Coronary artery (tissue), 2 donors: Measurements from ENCODE around the gene RASSF6.

Experiments
- DNase-seq: peaks from one replicate; pipeline ENCODE4 v3.0.0-alpha.2; 2017; ENCODE audit warnings: low spot score
- H3K27ac ChIP-seq, 2 donors: fragments of 200-600 bp; sonication (generic); one replicate each; pipeline ENCODE4 v1.5.1; 2016 to 2019
- H3K4me3 ChIP-seq: fragments of 200-600 bp; sonication (generic); 2 replicates; pipeline ENCODE4 v1.5.1; 2016; ENCODE audit warnings: mild to moderate bottlenecking, moderate library complexity
- CTCF ChIP-seq: fragments of 200-600 bp; sonication (generic); IDR thresholded peaks from one replicate; pipeline ENCODE4 v1.5.1; 2019; ENCODE audit warnings: antibody characterized with exemption

The RASSF6 gene

GRCh38 chr4:73609706-73610105, 10.5 kb downstream of the RASSF6 start:
- TF ChIP-seq CTCF, result no peak
- DNase-seq, result no peak
- no peak overlapping the region for H3K27ac ChIP-seq
- H3K4me3 ChIP-seq, result no peak overlapping the region

- H3K27ac ChIP-seq, result no peak overlapping the region
- TF ChIP-seq CTCF, result no peak
- H3K4me3 ChIP-seq, result no peak overlapping the region
- no peak for DNase-seq
Observed at GRCh38 chr4:73608689-73609594, 11.3 kb downstream of the RASSF6 start.

GRCh38 chr4:73607375-73608033, 12.7 kb downstream of the RASSF6 start:
- H3K4me3 ChIP-seq, result no peak overlapping the region
- DNase-seq, result no peak
- TF ChIP-seq CTCF, result no peak
- H3K27ac ChIP-seq, result no peak overlapping the region

GRCh38 chr4:73606465-73606974, 13.7 kb downstream of the RASSF6 start:
- no peak overlapping the region for H3K4me3 ChIP-seq
- no peak for TF ChIP-seq CTCF
- DNase-seq, result no peak
- H3K27ac ChIP-seq, result no peak overlapping the region

- DNase-seq, result no peak
- H3K4me3 ChIP-seq, result no peak overlapping the region
- no peak for TF ChIP-seq CTCF
- no peak overlapping the region for H3K27ac ChIP-seq
Observed at GRCh38 chr4:73603854-73604584, 16.2 kb downstream of the RASSF6 start.

GRCh38 chr4:73603271-73603710, 16.9 kb downstream of the RASSF6 start:
- Histone ChIP-seq H3K4me3 (no peak overlapping the region), H3K27ac (no peak overlapping the region)
- no peak for DNase-seq
- no peak for TF ChIP-seq CTCF
